Measurements from ENCODE around the gene ANKUB1. TPM values are rescaled to one million over a fixed set of nuclear protein-coding genes. Genes with fewer than 3 reads are reported as not detected.

Gene ANKUB1
- total and polyA plus RNA-seq, 12 donors, result not detected

DNA sequence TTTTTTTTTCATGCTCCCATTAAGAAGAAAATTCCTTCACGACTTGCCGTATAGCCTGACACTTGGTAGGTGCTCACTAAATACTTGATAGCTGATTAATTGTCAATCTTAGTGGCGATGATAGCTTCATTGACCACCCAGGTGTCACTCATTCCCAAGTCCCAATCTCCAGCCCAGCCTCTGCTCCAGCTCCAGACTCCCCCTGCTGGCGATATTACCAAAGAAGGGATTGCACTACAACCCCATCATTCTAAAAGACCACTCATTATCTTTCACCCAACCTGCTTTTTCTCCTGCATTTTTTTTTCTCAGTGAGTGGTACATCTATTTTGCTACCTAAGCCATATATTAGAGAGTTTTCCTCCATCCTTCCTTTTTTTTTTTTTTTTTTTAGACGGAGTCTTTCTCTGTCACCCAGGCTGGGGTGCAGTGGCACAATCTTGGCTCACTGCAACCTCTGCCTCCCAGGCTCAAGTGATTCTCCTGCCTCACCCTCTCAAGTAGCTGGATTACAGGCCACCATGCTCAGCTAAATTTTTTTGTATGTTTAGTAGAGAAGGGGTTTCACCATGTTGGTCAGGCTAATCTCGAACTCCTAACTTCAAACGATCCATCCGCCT lies 20.6 kb downstream of the ANKUB1 start:
- Histone ChIP-seq H3K4me1 (replicated peaks in 1 of 2) (no peaks in the 10 kb centered on the region), H3K9me3 (replicated peaks in 1 of 3) (no peaks in the 10 kb centered on the region), H3K4me3 (no peak overlapping the region), H3K36me3 (replicated peaks in 1 of 2) (no peaks in the 10 kb centered on the region), H3K27ac (no peak overlapping the region), H3K27me3 (no peaks in the 10 kb centered on the region)
- DNase-seq, result peak; percentile 33 to 65 (median 57)
- 48 to 59% (median 52%) methylated on average over 8 of the region's 8 CpGs for WGBS, 4 donors
- TF ChIP-seq POLR2A (IDR thresholded peaks at IDR 0.05), result no peak
- TF ChIP-seq, protein P1, sequence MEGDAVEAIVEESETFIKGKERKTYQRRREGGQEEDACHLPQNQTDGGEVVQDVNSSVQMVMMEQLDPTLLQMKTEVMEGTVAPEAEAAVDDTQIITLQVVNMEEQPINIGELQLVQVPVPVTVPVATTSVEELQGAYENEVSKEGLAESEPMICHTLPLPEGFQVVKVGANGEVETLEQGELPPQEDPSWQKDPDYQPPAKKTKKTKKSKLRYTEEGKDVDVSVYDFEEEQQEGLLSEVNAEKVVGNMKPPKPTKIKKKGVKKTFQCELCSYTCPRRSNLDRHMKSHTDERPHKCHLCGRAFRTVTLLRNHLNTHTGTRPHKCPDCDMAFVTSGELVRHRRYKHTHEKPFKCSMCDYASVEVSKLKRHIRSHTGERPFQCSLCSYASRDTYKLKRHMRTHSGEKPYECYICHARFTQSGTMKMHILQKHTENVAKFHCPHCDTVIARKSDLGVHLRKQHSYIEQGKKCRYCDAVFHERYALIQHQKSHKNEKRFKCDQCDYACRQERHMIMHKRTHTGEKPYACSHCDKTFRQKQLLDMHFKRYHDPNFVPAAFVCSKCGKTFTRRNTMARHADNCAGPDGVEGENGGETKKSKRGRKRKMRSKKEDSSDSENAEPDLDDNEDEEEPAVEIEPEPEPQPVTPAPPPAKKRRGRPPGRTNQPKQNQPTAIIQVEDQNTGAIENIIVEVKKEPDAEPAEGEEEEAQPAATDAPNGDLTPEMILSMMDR (IDR thresholded peaks at IDR 0.05), result peak; percentile 45 to 79 (median 74)
- intact Hi-C loops (cut with DNase I), result loop anchor here (5.0 to 10.0 kb wide), 3 partner anchors 36 to 267 kb away; no protein-coding TSS in a partner anchor

DNA sequence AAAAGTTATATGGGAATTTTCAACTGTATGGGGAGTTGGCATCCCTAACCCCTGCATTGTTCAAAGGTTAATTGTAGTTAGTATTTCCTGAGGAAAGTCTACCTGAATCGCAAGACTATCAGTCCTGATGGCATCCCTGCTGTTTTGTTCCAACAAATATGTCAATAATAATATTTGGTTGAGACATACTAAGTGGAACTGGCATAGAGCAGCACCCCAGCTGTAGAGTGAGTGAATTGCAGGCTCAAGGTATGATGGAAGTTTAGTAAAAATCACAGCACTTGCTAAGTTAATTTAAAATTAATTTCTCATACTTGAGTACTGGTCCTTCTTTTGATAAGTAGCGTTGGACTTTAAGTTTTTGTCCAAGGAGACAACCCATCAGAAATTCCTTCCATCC lies 22.1 kb downstream of the ANKUB1 start:
- intact Hi-C loops (cut with DNase I), result loop anchor here (5.0 to 10.0 kb wide), 3 partner anchors 37 to 265 kb away; no protein-coding TSS in a partner anchor
- H3K4me1 ChIP-seq (replicated peaks in 1 of 2), result no peaks in the 10 kb centered on the region
- DNase-seq, result no peak
- no peak for TF ChIP-seq POLR2A (IDR thresholded peaks at IDR 0.05)
- TF ChIP-seq, protein P1 (IDR thresholded peaks at IDR 0.05), result no peak
- 75 to 86% (median 85%) methylated on average over 2 of the region's 2 CpGs for WGBS, 4 donors
- H3K4me3 ChIP-seq, result no peak overlapping the region
- no peaks in the 10 kb centered on the region for H3K36me3 ChIP-seq (replicated peaks in 1 of 2)
- no peaks in the 10 kb centered on the region for H3K27me3 ChIP-seq
- no peak overlapping the region for H3K27ac ChIP-seq
- no peaks in the 10 kb centered on the region for H3K9me3 ChIP-seq (replicated peaks in 1 of 3)

DNA sequence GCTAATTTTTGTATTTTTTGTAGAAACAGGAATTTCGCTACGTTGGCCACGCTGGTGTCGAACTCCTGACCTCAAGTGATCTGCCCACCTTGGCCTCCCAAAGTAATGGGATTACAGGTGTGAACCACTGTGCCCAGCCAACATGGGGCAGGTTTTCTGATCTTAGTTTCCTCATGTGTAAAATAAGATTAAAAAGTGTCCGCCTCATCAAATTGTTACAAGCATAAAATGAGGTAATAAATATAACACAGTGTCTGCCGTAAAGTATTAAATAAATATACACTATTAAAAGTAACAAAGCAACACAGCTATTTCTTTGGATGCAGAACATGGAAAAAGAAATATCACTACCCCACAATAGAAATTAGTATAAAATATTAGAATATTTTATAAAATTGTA lies 23.6 kb downstream of the ANKUB1 start:
- Histone ChIP-seq H3K4me1 (replicated peaks in 1 of 2) (no peaks in the 10 kb centered on the region), H3K4me3 (no peak overlapping the region), H3K36me3 (replicated peaks in 1 of 2) (no peaks in the 10 kb centered on the region), H3K27ac (no peak overlapping the region), H3K9me3 (replicated peaks in 1 of 3) (no peaks in the 10 kb centered on the region), H3K27me3 (no peaks in the 10 kb centered on the region)
- intact Hi-C loops (cut with DNase I), result no loop called here
- WGBS, 4 donors, result 82 to 90% (median 87%) methylated on average over 6 of the region's 6 CpGs
- TF ChIP-seq, protein P1 (IDR thresholded peaks at IDR 0.05), result no peak
- no peak for TF ChIP-seq POLR2A (IDR thresholded peaks at IDR 0.05)
- DNase-seq, result no peak

DNA sequence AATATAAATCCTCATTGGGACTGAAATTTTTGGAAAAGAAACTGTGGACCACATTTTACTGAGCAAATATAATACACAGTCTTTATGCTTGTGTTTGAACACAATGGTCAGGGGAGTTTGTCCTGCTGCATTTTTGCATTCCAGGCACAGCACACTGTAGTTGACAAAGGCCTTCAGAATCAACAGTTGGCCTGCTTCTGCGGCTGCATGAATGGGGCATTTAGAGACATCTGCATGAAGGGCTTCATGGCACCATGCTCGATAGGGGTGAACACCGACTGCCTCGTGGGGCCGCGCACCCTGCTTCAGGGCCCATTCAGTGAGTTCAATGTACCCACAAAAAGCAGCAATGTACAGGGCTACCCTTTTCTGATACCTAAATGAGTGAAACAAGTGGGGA lies 24.6 kb downstream of the ANKUB1 start:
- intact Hi-C loops (cut with DNase I), result no loop called here
- Histone ChIP-seq H3K4me1 (replicated peaks in 1 of 2) (no peaks in the 10 kb centered on the region), H3K4me3 (no peak overlapping the region), H3K9me3 (replicated peaks in 1 of 3) (no peaks in the 10 kb centered on the region), H3K36me3 (replicated peaks in 1 of 2) (no peaks in the 10 kb centered on the region), H3K27ac (no peak overlapping the region), H3K27me3 (no peaks in the 10 kb centered on the region)
- DNase-seq, result no peak
- no peak for TF ChIP-seq POLR2A (IDR thresholded peaks at IDR 0.05)
- TF ChIP-seq, protein P1 (IDR thresholded peaks at IDR 0.05), result no peak
- 82 to 90% (median 85%) methylated on average over 6 of the region's 6 CpGs for WGBS, 4 donors
